PC-9 (cell line): ENCODE measurements around the gene ZCCHC13. TPM values are rescaled to one million over a fixed set of nuclear protein-coding genes. Genes with fewer than 3 reads are reported as not detected.
"Not testable (repeated sequence)": the region's sequence is repeated elsewhere in the genome, so short reads cannot be mapped to it uniquely, and the experiment has no call there.

Source experiments
- BruUV-seq: library from RNA; stranded (reverse); fragments of 400-500 nt; replicated peaks from 2 replicates; lab custom pipeline; 2021; lab: Mats Ljungman, UMichigan
- CTCF ChIA-PET: fragments of 300-600 bp; sonication (Branson Sonifier 250); formaldehyde crosslinking; loops from one replicate; lab custom pipeline; 2022; ENCODE audit warnings: antibody characterized with exemption; lab: Charles Lee
- POLR2A ChIA-PET: fragments of 300-600 bp; sonication (Branson Sonifier 250); formaldehyde crosslinking; loops from one replicate; lab custom pipeline; 2022; ENCODE audit warnings: antibody characterized with exemption; ENCODE audit not compliant: unreplicated experiment; lab: Charles Lee
- DNase-seq, 2 experiments: peaks; one replicate each; pipeline versions ENCODE4 v3.0.0 to v3.0.0-alpha.2; 2015 to 2022; ENCODE audit warnings: mixed read lengths in 1 of 2
- H2AFZ ChIP-seq: fragments of 200-600 bp; sonication (generic); 2 replicates; pipeline ENCODE4 v1.8.1; 2017; ENCODE audit warnings: antibody characterized with exemption
- H3F3A ChIP-seq: fragments of 200-600 bp; sonication (generic); 2 replicates; pipeline ENCODE4 v1.8.1; 2017; ENCODE audit warnings: antibody characterized with exemption, mild to moderate bottlenecking, low read depth; ENCODE audit not compliant: insufficient read depth
- H3K27ac ChIP-seq: fragments of 200-600 bp; sonication (generic); 2 replicates; pipeline ENCODE4 v1.6.1; 2016; ENCODE audit warnings: mixed run types
- H3K27me3 ChIP-seq: fragments of 200-600 bp; sonication (generic); 2 replicates; pipeline ENCODE4 v1.6.1; 2016; ENCODE audit warnings: low read depth, mixed run types; ENCODE audit not compliant: insufficient read depth
- H3K36me3 ChIP-seq: fragments of 200-600 bp; sonication (generic); 2 replicates; pipeline ENCODE4 v1.6.1; 2016; ENCODE audit warnings: low read depth, mixed run types
- H3K4me1 ChIP-seq: fragments of 200-600 bp; sonication (generic); replicated peaks from 2 replicates; pipeline ENCODE4 v1.6.1; 2016; ENCODE audit warnings: mixed run types; ENCODE audit not compliant: insufficient read depth
- H3K4me2 ChIP-seq: fragments of 200-600 bp; sonication (generic); 2 replicates; pipeline ENCODE4 v1.6.1; 2017; ENCODE audit warnings: mixed run types
- H3K4me3 ChIP-seq: fragments of 200-600 bp; sonication (generic); 2 replicates; pipeline ENCODE4 v1.6.1; 2016; ENCODE audit warnings: mixed run types
- H3K79me2 ChIP-seq: fragments of 200-600 bp; sonication (generic); 2 replicates; pipeline ENCODE4 v1.6.1; 2017; ENCODE audit warnings: low read depth, mixed run types
- H3K9me2 ChIP-seq: fragments of 200-600 bp; sonication (generic); 2 replicates; pipeline ENCODE4 v1.8.1; 2017; ENCODE audit warnings: mild to moderate bottlenecking; ENCODE audit not compliant: insufficient read depth
- H3K9me3 ChIP-seq: fragments of 200-600 bp; sonication (generic); 2 replicates; pipeline ENCODE4 v1.8.1; 2016; ENCODE audit warnings: low read depth; ENCODE audit not compliant: insufficient read depth
- H4K20me1 ChIP-seq: fragments of 200-600 bp; sonication (generic); 2 replicates; pipeline ENCODE4 v1.8.1; 2017; ENCODE audit not compliant: insufficient read depth
- EZH2 ChIP-seq: fragments of 200-600 bp; sonication (generic); IDR thresholded peaks from 2 replicates; pipeline ENCODE4 v1.8.0; 2017; ENCODE audit warnings: antibody characterized with exemption, low read depth
- intact Hi-C: fragments of 100-400 bp; cut with micrococcal nuclease; formaldehyde crosslinking; loops from one replicate; pipeline ENCODE4 v1.10.0; 2022; ENCODE audit not compliant: unreplicated experiment
- total RNA-seq: library from RNA; stranded (reverse); gene quantifications from 2 replicates; pipeline ENCODE4 v1.2.3, GENCODE V29; 2021
- TF ChIP-seq, protein P1 (sequence below): fragments of 200-600 bp; sonication (generic); conservative IDR thresholded peaks from 2 replicates; pipeline ENCODE4 v1.6.1; 2017; ENCODE audit warnings: mixed run types, antibody characterized with exemption, mild to moderate bottlenecking, moderate library complexity

The ZCCHC13 gene
- total RNA-seq, 1 experiment from 2014 or later = not detected

DNA sequence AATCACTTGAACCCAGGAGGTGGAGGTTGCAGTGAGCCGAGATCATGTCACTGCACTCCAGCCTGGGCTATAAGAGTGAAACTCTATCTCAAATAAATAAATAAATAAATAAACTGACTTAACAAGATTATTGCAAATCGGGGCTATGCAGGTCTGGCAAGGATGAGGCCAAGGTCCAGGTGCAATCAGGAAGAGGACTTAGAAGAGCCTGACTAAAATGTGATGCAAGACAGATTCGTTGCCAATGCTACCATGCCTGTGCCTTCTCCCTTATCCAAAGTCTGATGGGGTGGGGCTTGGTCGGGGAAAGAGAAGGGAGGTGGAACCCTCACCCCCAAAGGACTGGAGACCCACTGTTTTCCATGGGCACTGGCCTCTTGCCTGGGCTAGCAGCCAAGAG, 14.7 kb downstream of the ZCCHC13 start:
- no peaks in the 10 kb centered on the region for H3K9me3 ChIP-seq

DNA sequence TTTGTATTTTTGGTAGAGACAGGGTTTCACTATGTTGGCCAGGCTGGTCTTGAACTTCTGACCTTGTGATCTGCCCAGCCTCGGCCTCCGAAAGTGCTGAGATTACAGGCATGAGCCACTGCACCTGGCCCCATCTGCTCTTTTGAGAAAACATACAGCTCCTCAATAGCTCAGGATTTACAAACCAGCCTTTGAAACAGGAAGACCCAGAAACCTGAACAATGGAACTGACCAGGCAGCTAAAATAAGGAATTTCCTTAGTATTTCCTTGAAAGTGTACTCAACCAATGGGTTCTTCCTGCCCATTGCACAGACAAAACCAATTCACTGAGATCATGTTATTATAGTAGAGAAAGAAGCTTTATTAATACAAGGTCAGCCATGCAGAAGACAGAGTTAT, 15.3 kb downstream of the ZCCHC13 start:
- H3K79me2 ChIP-seq, intact Hi-C loops, H3K4me1 ChIP-seq, H3K9me3 ChIP-seq, POLR2A ChIA-PET, H3K4me3 ChIP-seq, H3K9me2 ChIP-seq, H2AFZ ChIP-seq, H4K20me1 ChIP-seq, BruUV-seq, H3K4me2 ChIP-seq, H3K27ac ChIP-seq, H3K36me3 ChIP-seq, H3K27me3 ChIP-seq, CTCF ChIA-PET, H3F3A ChIP-seq, DNase-seq: not testable (repeated sequence)

More for the DNA sequence above, 14.7 kb downstream of the ZCCHC13 start:
- Histone ChIP-seq H3K27me3 (no peaks in the 10 kb centered on the region), H3K9me2 (no peaks in the 10 kb centered on the region), H2AFZ (no peak overlapping the region), H3F3A (no peaks in the 10 kb centered on the region), H3K4me2 (no peak overlapping the region), H3K4me3 (no peak overlapping the region), H3K27ac (no peak overlapping the region), H4K20me1 (no peaks in the 10 kb centered on the region), H3K36me3 (no peaks in the 10 kb centered on the region), H3K4me1 (no peaks in the 10 kb centered on the region), H3K79me2 (no peaks in the 10 kb centered on the region)
- intact Hi-C loops = no loop called here
- POLR2A ChIA-PET = no interaction called here
- BruUV-seq = no TSS peak
- CTCF ChIA-PET = no interaction called here
- no peak for TF ChIP-seq EZH2
- TF ChIP-seq, protein P1, sequence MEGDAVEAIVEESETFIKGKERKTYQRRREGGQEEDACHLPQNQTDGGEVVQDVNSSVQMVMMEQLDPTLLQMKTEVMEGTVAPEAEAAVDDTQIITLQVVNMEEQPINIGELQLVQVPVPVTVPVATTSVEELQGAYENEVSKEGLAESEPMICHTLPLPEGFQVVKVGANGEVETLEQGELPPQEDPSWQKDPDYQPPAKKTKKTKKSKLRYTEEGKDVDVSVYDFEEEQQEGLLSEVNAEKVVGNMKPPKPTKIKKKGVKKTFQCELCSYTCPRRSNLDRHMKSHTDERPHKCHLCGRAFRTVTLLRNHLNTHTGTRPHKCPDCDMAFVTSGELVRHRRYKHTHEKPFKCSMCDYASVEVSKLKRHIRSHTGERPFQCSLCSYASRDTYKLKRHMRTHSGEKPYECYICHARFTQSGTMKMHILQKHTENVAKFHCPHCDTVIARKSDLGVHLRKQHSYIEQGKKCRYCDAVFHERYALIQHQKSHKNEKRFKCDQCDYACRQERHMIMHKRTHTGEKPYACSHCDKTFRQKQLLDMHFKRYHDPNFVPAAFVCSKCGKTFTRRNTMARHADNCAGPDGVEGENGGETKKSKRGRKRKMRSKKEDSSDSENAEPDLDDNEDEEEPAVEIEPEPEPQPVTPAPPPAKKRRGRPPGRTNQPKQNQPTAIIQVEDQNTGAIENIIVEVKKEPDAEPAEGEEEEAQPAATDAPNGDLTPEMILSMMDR = no peak
- no peak for DNase-seq

DNA sequence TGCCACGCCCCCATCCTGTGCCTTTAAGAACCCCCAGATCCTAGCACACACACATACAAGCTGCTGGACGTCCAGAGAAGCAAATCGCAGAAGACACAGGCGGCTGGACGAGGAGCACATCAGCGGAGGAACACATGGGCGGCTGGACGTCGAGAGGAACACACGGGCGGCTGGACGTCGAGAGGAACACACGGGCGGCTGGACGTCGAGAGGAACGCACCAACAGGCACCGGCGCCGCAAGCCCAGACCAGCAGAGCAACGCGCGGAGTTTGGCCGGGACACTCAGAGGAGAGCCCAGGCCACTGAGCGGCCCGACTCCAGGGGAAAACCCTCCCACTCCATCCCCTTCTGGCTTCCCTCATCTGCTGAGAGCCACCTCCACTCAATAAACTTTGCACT, 17.2 kb downstream of the ZCCHC13 start:
- intact Hi-C loops = no loop called here
- no peaks in the 10 kb centered on the region for H3K27me3 ChIP-seq
- H4K20me1 ChIP-seq = no peaks in the 10 kb centered on the region
- no peaks in the 10 kb centered on the region for H3F3A ChIP-seq
- POLR2A ChIA-PET = no interaction called here
- no peak overlapping the region for H2AFZ ChIP-seq
- TF ChIP-seq, protein P1 = no peak
- no peak for TF ChIP-seq EZH2
- no peak overlapping the region for H3K27ac ChIP-seq
- no peak overlapping the region for H3K4me2 ChIP-seq
- CTCF ChIA-PET = no interaction called here
- BruUV-seq = no TSS peak
- H3K4me3 ChIP-seq = no peak overlapping the region
- no peaks in the 10 kb centered on the region for H3K4me1 ChIP-seq
- no peaks in the 10 kb centered on the region for H3K79me2 ChIP-seq
- no peaks in the 10 kb centered on the region for H3K9me3 ChIP-seq
- no peak for DNase-seq
- H3K9me2 ChIP-seq = no peaks in the 10 kb centered on the region
- no peaks in the 10 kb centered on the region for H3K36me3 ChIP-seq

DNA sequence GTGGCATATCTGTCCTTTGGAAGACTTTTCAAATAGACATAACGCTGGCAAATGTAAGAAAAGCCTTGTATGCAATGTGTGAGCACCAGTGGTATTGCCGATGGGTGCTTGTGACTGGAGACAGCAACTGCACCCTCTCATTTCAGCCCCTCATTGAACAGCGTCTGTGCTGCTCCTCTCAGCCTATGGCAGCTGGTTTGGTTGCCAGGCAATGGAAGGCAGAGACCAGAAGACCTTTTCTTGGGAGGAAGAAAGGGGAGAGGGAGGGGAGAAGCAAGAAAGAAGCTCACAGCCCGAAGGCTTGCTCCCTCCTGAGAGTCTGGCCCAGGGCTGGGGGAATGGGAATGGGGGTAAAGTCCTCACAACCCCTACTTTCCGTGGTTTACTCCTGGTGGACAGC, 20.2 kb downstream of the ZCCHC13 start:
- TF ChIP-seq, protein P1 = no peak
- no peak for TF ChIP-seq EZH2
- ChIA-PET POLR2A (no interaction called here), CTCF (no interaction called here)
- no peak overlapping the region for H3K4me2 ChIP-seq
- no peaks in the 10 kb centered on the region for H3K27me3 ChIP-seq
- H3K36me3 ChIP-seq = no peaks in the 10 kb centered on the region
- no peaks in the 10 kb centered on the region for H3K9me3 ChIP-seq
- H4K20me1 ChIP-seq = no peaks in the 10 kb centered on the region
- DNase-seq = no peak
- H3F3A ChIP-seq = no peaks in the 10 kb centered on the region
- no peak overlapping the region for H3K4me3 ChIP-seq
- no peaks in the 10 kb centered on the region for H3K4me1 ChIP-seq
- intact Hi-C loops = no loop called here
- no peak overlapping the region for H3K27ac ChIP-seq
- H2AFZ ChIP-seq = no peak overlapping the region
- H3K9me2 ChIP-seq = no peaks in the 10 kb centered on the region
- no peaks in the 10 kb centered on the region for H3K79me2 ChIP-seq
- BruUV-seq = no TSS peak
